ENCODE measurements around the gene KCNJ6. TPM values are rescaled to one million over a fixed set of nuclear protein-coding genes. Genes with fewer than 3 reads are reported as not detected.

Gene KCNJ6
- total RNA-seq, 2 experiments from 2014 or later = not detected

DNA sequence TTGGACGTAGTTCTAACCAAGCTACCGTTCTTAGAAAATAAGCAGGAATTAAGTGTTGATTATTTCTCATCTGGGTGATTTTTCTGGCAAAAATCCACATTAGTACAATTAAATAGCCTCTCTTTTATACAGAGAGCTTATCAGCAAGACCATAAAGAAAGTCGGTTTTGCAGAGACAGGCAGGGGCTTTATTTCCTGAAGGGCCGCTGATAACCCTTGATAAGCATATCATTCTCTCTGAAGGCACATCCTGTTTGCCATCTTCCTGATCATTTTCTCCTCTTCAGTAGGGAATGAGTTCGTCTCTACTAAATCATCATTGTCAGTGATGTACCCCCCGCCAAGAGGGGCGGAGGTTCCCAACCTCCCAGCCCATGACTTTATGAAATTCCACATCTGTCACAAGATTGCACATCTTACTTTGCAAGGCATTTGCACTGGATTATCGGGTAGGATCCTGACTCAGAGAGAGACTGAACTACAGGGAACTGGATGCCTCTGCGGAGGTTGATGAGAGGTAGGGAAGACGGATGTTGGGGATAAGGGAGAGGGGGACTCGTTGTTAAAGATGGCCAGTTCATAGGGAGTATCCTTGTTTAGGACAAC, 115.7 kb downstream of the KCNJ6 start:
- H3K79me2 ChIP-seq (ENCODE audit: insufficient read depth, low read depth, low read length) = no peaks in the 10 kb centered on the region
- TF ChIP-seq CTCF (conservative IDR thresholded peaks at IDR 0.05; ENCODE audit: low read length) (no peak), EZH2phosphoT487 (IDR thresholded peaks at IDR 0.05; ENCODE audit: borderline replicate concordance, low read depth, low read length) (no peak)
- H3K36me3 ChIP-seq (ENCODE audit: insufficient read depth, low read length) = no peaks in the 10 kb centered on the region
- H4K20me1 ChIP-seq (ENCODE audit: insufficient read depth, low read length) = no peaks in the 10 kb centered on the region
- DNase-seq (ENCODE audit: low spot score) = no peak
- no peaks in the 10 kb centered on the region for H3K9me3 ChIP-seq (ENCODE audit: low read length)
- no peaks in the 10 kb centered on the region for H3K9me2 ChIP-seq (ENCODE audit: insufficient read depth, low read length)
- no TSS peak for BruUV-seq (replicated peaks)
- no peaks in the 10 kb centered on the region for H3K4me1 ChIP-seq (ENCODE audit: insufficient read depth, low read length, poor library complexity, severe bottlenecking)
- no peak overlapping the region for H2AFZ ChIP-seq (ENCODE audit: low read length)
- ChIA-PET CTCF (ENCODE audit: unreplicated experiment) (no interaction called here), POLR2A (no interaction called here)
- no peak overlapping the region for H3K27ac ChIP-seq (ENCODE audit: low read depth, low read length, poor library complexity, severe bottlenecking)
- intact Hi-C loops (cut with micrococcal nuclease; ENCODE audit: unreplicated experiment) = no loop called here
- H3K4me3 ChIP-seq (ENCODE audit: low read depth, low read length, poor library complexity, severe bottlenecking) = no peak overlapping the region
- H3K4me2 ChIP-seq (ENCODE audit: low read length) = no peak overlapping the region

- Histone ChIP-seq H2AFZ (ENCODE audit: low read length) (no peak overlapping the region), H3K36me3 (ENCODE audit: insufficient read depth, low read length) (no peaks in the 10 kb centered on the region), H3K4me3 (ENCODE audit: low read depth, low read length, poor library complexity, severe bottlenecking) (no peak overlapping the region), H4K20me1 (ENCODE audit: insufficient read depth, low read length) (no peaks in the 10 kb centered on the region), H3K4me2 (ENCODE audit: low read length) (no peak overlapping the region), H3K4me1 (ENCODE audit: insufficient read depth, low read length, poor library complexity, severe bottlenecking) (no peaks in the 10 kb centered on the region), H3K27ac (ENCODE audit: low read depth, low read length, poor library complexity, severe bottlenecking) (no peak overlapping the region), H3K9me2 (ENCODE audit: insufficient read depth, low read length) (no peaks in the 10 kb centered on the region), H3K79me2 (ENCODE audit: insufficient read depth, low read depth, low read length) (no peaks in the 10 kb centered on the region), H3K9me3 (ENCODE audit: low read length) (no peaks in the 10 kb centered on the region)
- TF ChIP-seq CTCF (conservative IDR thresholded peaks at IDR 0.05; ENCODE audit: low read length) (no peak), EZH2phosphoT487 (IDR thresholded peaks at IDR 0.05; ENCODE audit: borderline replicate concordance, low read depth, low read length) (no peak)
- no peak for DNase-seq (ENCODE audit: low spot score)
- no TSS peak for BruUV-seq (replicated peaks)
- ChIA-PET CTCF (ENCODE audit: unreplicated experiment) (no interaction called here), POLR2A (no interaction called here)
- intact Hi-C loops (cut with micrococcal nuclease; ENCODE audit: unreplicated experiment) = no loop called here
These were observed 116.2 kb downstream of the KCNJ6 start for GRCh38 chr21:37800057-37800455.

- no peak for DNase-seq (ENCODE audit: low spot score)
- Histone ChIP-seq H3K79me2 (ENCODE audit: insufficient read depth, low read depth, low read length) (no peaks in the 10 kb centered on the region), H3K9me2 (ENCODE audit: insufficient read depth, low read length) (no peaks in the 10 kb centered on the region), H2AFZ (ENCODE audit: low read length) (no peak overlapping the region), H3K27ac (ENCODE audit: low read depth, low read length, poor library complexity, severe bottlenecking) (no peak overlapping the region), H3K9me3 (ENCODE audit: low read length) (no peaks in the 10 kb centered on the region), H3K4me2 (ENCODE audit: low read length) (no peak overlapping the region), H4K20me1 (ENCODE audit: insufficient read depth, low read length) (no peaks in the 10 kb centered on the region), H3K36me3 (ENCODE audit: insufficient read depth, low read length) (no peaks in the 10 kb centered on the region), H3K4me1 (ENCODE audit: insufficient read depth, low read length, poor library complexity, severe bottlenecking) (no peaks in the 10 kb centered on the region), H3K4me3 (ENCODE audit: low read depth, low read length, poor library complexity, severe bottlenecking) (no peak overlapping the region)
- intact Hi-C loops (cut with micrococcal nuclease; ENCODE audit: unreplicated experiment) = no loop called here
- CTCF ChIA-PET (ENCODE audit: unreplicated experiment) = no interaction called here
- no TSS peak for BruUV-seq (replicated peaks)
- no peak for TF ChIP-seq CTCF (conservative IDR thresholded peaks at IDR 0.05; ENCODE audit: low read length)
- TF ChIP-seq EZH2phosphoT487 (IDR thresholded peaks at IDR 0.05; ENCODE audit: borderline replicate concordance, low read depth, low read length) = no peak
- POLR2A ChIA-PET = no interaction called here
These were observed 116.8 kb downstream of the KCNJ6 start for GRCh38 chr21:37799211-37800056.
